Measurements from ENCODE around the gene TRIM29. TPM values are rescaled to one million over a fixed set of nuclear protein-coding genes. Genes with fewer than 3 reads are reported as not detected.

Gene TRIM29, protein sequence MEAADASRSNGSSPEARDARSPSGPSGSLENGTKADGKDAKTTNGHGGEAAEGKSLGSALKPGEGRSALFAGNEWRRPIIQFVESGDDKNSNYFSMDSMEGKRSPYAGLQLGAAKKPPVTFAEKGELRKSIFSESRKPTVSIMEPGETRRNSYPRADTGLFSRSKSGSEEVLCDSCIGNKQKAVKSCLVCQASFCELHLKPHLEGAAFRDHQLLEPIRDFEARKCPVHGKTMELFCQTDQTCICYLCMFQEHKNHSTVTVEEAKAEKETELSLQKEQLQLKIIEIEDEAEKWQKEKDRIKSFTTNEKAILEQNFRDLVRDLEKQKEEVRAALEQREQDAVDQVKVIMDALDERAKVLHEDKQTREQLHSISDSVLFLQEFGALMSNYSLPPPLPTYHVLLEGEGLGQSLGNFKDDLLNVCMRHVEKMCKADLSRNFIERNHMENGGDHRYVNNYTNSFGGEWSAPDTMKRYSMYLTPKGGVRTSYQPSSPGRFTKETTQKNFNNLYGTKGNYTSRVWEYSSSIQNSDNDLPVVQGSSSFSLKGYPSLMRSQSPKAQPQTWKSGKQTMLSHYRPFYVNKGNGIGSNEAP
- 0.21 TPM in 1 of 2 replicates, not detected in the other for total RNA-seq (2011; cell fraction: chromatin; rRNA removed; ENCODE audit: low replicate concordance)
- not detected in 2 replicates for total RNA-seq (2011; cell fraction: nucleolus; rRNA removed)
- 0.76 TPM in 1 of 2 replicates, not detected in the other for total RNA-seq (2011; cell fraction: nucleoplasm; rRNA removed)
- 0.16 TPM in 1 of 2 replicates, not detected in the other for total RNA-seq (2014; rRNA removed)
- total RNA-seq (2014; rRNA removed; fragmentation: Illumina TruSeq; extraction: Trizol), result 0.15 and 0.41 TPM in 2 replicates
- total RNA-seq (2015; rRNA removed; fragmentation: Illumina TruSeq; extraction: Trizol), result 0.19 TPM in 1 of 2 replicates, not detected in the other
- total RNA-seq (2021), result 0.31 and 1.4 TPM in 2 replicates
- polyA plus RNA-seq (2011; rRNA removed), result 0.19 and 0.65 TPM in 2 replicates
- polyA plus RNA-seq (2011; cell fraction: cytosol; rRNA removed), result 0.28 and 0.75 TPM in 2 replicates
- 0.34 TPM in 1 of 2 replicates, not detected in the other for polyA plus RNA-seq (2011; cell fraction: nucleus; rRNA removed)
- 0.39 and 0.87 TPM in 2 replicates for polyA plus RNA-seq (2012)
- 0.74 and 0.75 TPM in 2 replicates for polyA plus RNA-seq (2014; fragmentation: Illumina TruSeq; extraction: Trizol)
- under 1 TPM; 0.41 to 0.42 TPM for polyA plus RNA-seq (2014; fragmentation: Nextera tagmentation; extraction: Ambion mirVana)
- polyA plus RNA-seq (2014; rRNA removed), result 0.08 and 0.93 TPM in 2 replicates
- polyA minus RNA-seq (2011; rRNA and poly(A)+ RNA removed), result 0.36 and 0.63 TPM in 2 replicates
- polyA minus RNA-seq (2011; cell fraction: cytosol; rRNA and poly(A)+ RNA removed), result 0.95 and 2.9 TPM in 2 replicates
- 0.22 and 0.27 TPM in 2 replicates for polyA minus RNA-seq (2011; cell fraction: nucleus; rRNA and poly(A)+ RNA removed)
- Bru-seq, nascent RNA, result percentile 4 among the genes with signal in this experiment
- BruChase-seq, experiment 1, labeled RNA remaining after a 2-hour chase, result not detected
- not detected for BruChase-seq, experiment 2, labeled RNA remaining after a 6-hour chase
- long read RNA-seq, experiment 1, result 0 reads
- long read RNA-seq, experiment 2, partial matches to known transcripts, result 1 of 1 reads
- long read RNA-seq, experiment 2, other reads (novel, unspliced or antisense), result 0 of 1 reads
- long read RNA-seq, experiment 3, result 0 reads

GRCh38 chr11:120137611-120138521 lies at the start of gene TRIM29:
TRIM29 (minus strand) TSS chr11:120138113; CDS start chr11:120138031, 82 bp downstream.
- Histone ChIP-seq H3K4me2 (ENCODE audit: insufficient read depth, low read length) (no peak within 1 kb of the TSS), H3K9me1 (ENCODE audit: control insufficient read depth, insufficient read depth, low read length) (no peaks in the 10 kb centered on the region), H4K20me1 (replicated peaks; ENCODE audit: control insufficient read depth, insufficient read depth, low read length) (peaks cover 5% of the 10 kb centered on the region; the same call in 1 of the 2 replicates), H3K9me3 (replicated peaks; ENCODE audit: control insufficient read depth, insufficient read depth, low read depth, low read length) (no peaks in the 10 kb centered on the region), H3K36me3 (ENCODE audit: control insufficient read depth, insufficient read depth, low read length) (no peaks in the 10 kb centered on the region), H3K4me3 (no peak within 1 kb of the TSS), H3K79me2 (ENCODE audit: control insufficient read depth, insufficient read depth, low read length) (no peaks in the 10 kb centered on the region), H2AFZ (ENCODE audit: low read depth, low read length) (no peak within 1 kb of the TSS), H3K27me3 (ENCODE audit: control insufficient read depth in 2 of 2, insufficient read depth in 2 of 2, low read length in 2 of 2) (peaks cover 21 to 73% of the 10 kb centered on the region in 2 experiments), H3K4me1 (replicated peaks in 1 of 2; ENCODE audit: control insufficient read depth in 2 of 2, insufficient read depth in 2 of 2, low read length in 2 of 2) (peaks cover 0 to 8% of the 10 kb centered on the region in 2 experiments; a peak in 2 of 5 replicates), H3K27ac (ENCODE audit: extremely low read depth, low read depth, low read length) (no peak within 1 kb of the TSS), H3K9ac (ENCODE audit: insufficient read depth in 1 of 2, low read depth in 2 of 2, low read length in 2 of 2) (no peak within 1 kb of the TSS)
- ChIA-PET CTCF (ENCODE audit: low intra/inter-chr PET ratio) (no interaction called here), POLR2A (interaction anchor here (0.6 to 1.0 kb wide), 2 partner anchors 10 to 1963 kb away, joined by 3 to 4 read pairs; no protein-coding TSS in a partner anchor)
- ATAC-seq (peak; percentile 61), FAIRE-seq (no peak), DNase-seq (ENCODE audit: extremely low read depth in 1 of 4, low spot score in 3 of 4) (peak in 2 of 4 experiments; percentile 12 to 20)
- 20% methylated on average over 23 of the region's 41 CpGs for WGBS (ENCODE audit: insufficient coverage, low coverage, missing lambda C conversion rate)
- in situ Hi-C loops (cut with MboI), result no loop called here
- no TSS peak for BruUV-seq (replicated peaks)
- no peak for TF ChIP-seq ZNF830 (CRISPR knock-in tag; IDR thresholded peaks at IDR 0.05)
- peak; percentile 88 for TF ChIP-seq ZNF263 (CRISPR knock-in tag; IDR thresholded peaks at IDR 0.05; ENCODE audit: borderline replicate concordance)
- intact Hi-C loops (cut with micrococcal nuclease), result no loop called here
